Caco-2 (cell line): ENCODE measurements around the gene PRSS1. TPM values are rescaled to one million over a fixed set of nuclear protein-coding genes. Genes with fewer than 3 reads are reported as not detected.
"Not testable (repeated sequence)": the region's sequence is repeated elsewhere in the genome, so short reads cannot be mapped to it uniquely, and the experiment has no call there.

Experiments used
- BruUV-seq: library from RNA; stranded (reverse); fragments of 400-500 nt; replicated peaks from 2 replicates; lab custom pipeline; 2021; lab: Mats Ljungman, UMichigan
- CTCF ChIA-PET: fragments of 300-600 bp; sonication (Branson Sonifier 250); formaldehyde crosslinking; loops from one replicate; lab custom pipeline; 2022; ENCODE audit warnings: antibody characterized with exemption; lab: Charles Lee
- POLR2A ChIA-PET: fragments of 300-600 bp; sonication (Branson Sonifier 250); formaldehyde crosslinking; loops from one replicate; lab custom pipeline; 2022; ENCODE audit warnings: antibody characterized with exemption; lab: Charles Lee
- DNase-seq, 2 experiments: peaks; one replicate each; pipeline versions ENCODE4 v3.0.0 to v3.0.0-alpha.2; 2020 to 2022
- H3K27me3 ChIP-seq: replicated peaks from 2 replicates; pipeline ENCODE4 v1.6.0; 2011; ENCODE audit warnings: low read length; ENCODE audit not compliant: control insufficient read depth, insufficient read depth
- H3K36me3 ChIP-seq: 2 replicates; pipeline ENCODE4 v1.5.1; 2011; ENCODE audit warnings: low read length; ENCODE audit not compliant: control insufficient read depth, insufficient read depth
- H3K4me1 ChIP-seq: fragments of 250-450 bp; sonication (Bioruptor Pico); 2 replicates; pipeline ENCODE4 v1.5.1; 2020; ENCODE audit warnings: mild to moderate bottlenecking
- H3K4me3 ChIP-seq: 2 replicates; pipeline ENCODE4 v1.5.1; 2011; ENCODE audit warnings: low read depth, mild to moderate bottlenecking, control low read depth, low read length
- H3K9me3 ChIP-seq: fragments of 250-450 bp; sonication (Bioruptor Pico); 2 replicates; pipeline ENCODE4 v1.5.1; 2020; ENCODE audit warnings: mild to moderate bottlenecking, moderate library complexity
- H3K27ac Mint-ChIP-seq: one replicate; pipeline ENCODE4 v1.8.0; 2022; ENCODE audit warnings: mixed read lengths; ENCODE audit not compliant: unreplicated experiment
- H3K27me3 Mint-ChIP-seq: one replicate; pipeline ENCODE4 v1.8.0; 2022; ENCODE audit warnings: mixed read lengths; ENCODE audit not compliant: insufficient read depth, unreplicated experiment
- H3K36me3 Mint-ChIP-seq: one replicate; pipeline ENCODE4 v1.8.0; 2022; ENCODE audit warnings: mild to moderate bottlenecking, mixed read lengths; ENCODE audit not compliant: insufficient read depth, unreplicated experiment
- H3K4me1 Mint-ChIP-seq: one replicate; pipeline ENCODE4 v1.8.0; 2022; ENCODE audit warnings: low read depth, mixed read lengths; ENCODE audit not compliant: unreplicated experiment
- H3K4me3 Mint-ChIP-seq: one replicate; pipeline ENCODE4 v1.8.0; 2022; ENCODE audit warnings: mild to moderate bottlenecking, moderate library complexity, mixed read lengths; ENCODE audit not compliant: unreplicated experiment
- H3K9me3 Mint-ChIP-seq: one replicate; pipeline ENCODE4 v1.8.0; 2022; ENCODE audit warnings: mixed read lengths; ENCODE audit not compliant: unreplicated experiment
- intact Hi-C: fragments of 100-400 bp; cut with micrococcal nuclease; formaldehyde crosslinking; loops from one replicate; pipeline ENCODE4 v1.10.0; 2022; ENCODE audit not compliant: unreplicated experiment
- total RNA-seq: library from RNA; stranded (reverse); gene quantifications from 2 replicates; pipeline ENCODE4 v1.2.3, GENCODE V29; 2022
- TF ChIP-seq, protein P1 (sequence below), 2 experiments: fragments of 200-600 bp in 1 of 2; IDR thresholded peaks; 1 replicate in 1 of 2; 2 replicates in 1 of 2; pipeline versions ENCODE4 v1.5.1 to v1.8.0; 2011 to 2022; ENCODE audit warnings: antibody characterized with exemption in 1 of 2, control low read depth in 1 of 2, inconsistent platforms in 1 of 2, low read depth in 1 of 2, low read length in 1 of 2, mild to moderate bottlenecking in 1 of 2, moderate library complexity in 1 of 2; ENCODE audit not compliant: insufficient read depth in 1 of 2, severe bottlenecking in 1 of 2, unreplicated experiment in 1 of 2

PRSS1 gene
- total RNA-seq, 1 experiment from 2014 or later: 18.1 TPM

GRCh38 chr7:142774826-142775225 lies 25.6 kb downstream of the PRSS1 start:
- no peaks in the 10 kb centered on the region for H3K27me3 ChIP-seq
- H3K36me3 ChIP-seq: no peaks in the 10 kb centered on the region
- TF ChIP-seq, protein P1, sequence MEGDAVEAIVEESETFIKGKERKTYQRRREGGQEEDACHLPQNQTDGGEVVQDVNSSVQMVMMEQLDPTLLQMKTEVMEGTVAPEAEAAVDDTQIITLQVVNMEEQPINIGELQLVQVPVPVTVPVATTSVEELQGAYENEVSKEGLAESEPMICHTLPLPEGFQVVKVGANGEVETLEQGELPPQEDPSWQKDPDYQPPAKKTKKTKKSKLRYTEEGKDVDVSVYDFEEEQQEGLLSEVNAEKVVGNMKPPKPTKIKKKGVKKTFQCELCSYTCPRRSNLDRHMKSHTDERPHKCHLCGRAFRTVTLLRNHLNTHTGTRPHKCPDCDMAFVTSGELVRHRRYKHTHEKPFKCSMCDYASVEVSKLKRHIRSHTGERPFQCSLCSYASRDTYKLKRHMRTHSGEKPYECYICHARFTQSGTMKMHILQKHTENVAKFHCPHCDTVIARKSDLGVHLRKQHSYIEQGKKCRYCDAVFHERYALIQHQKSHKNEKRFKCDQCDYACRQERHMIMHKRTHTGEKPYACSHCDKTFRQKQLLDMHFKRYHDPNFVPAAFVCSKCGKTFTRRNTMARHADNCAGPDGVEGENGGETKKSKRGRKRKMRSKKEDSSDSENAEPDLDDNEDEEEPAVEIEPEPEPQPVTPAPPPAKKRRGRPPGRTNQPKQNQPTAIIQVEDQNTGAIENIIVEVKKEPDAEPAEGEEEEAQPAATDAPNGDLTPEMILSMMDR (IDR thresholded peaks at IDR 0.05; ENCODE audit: insufficient read depth in 1 of 2, low read depth in 1 of 2, low read length in 1 of 2, severe bottlenecking in 1 of 2, unreplicated experiment in 1 of 2): no peak
- no peak for DNase-seq
- H3K9me3 Mint-ChIP-seq: peaks cover 10% of the 10 kb centered on the region
- H3K9me3 ChIP-seq: no peaks in the 10 kb centered on the region
- no peaks in the 10 kb centered on the region for H3K27me3 Mint-ChIP-seq
- BruUV-seq: no TSS peak
- H3K36me3 Mint-ChIP-seq: no peaks in the 10 kb centered on the region
- intact Hi-C loops: no loop called here
- no peak overlapping the region for H3K27ac Mint-ChIP-seq
- H3K4me1 Mint-ChIP-seq: peaks cover 11% of the 10 kb centered on the region
- H3K4me3 ChIP-seq: no peak overlapping the region
- CTCF ChIA-PET: no interaction called here
- no peaks in the 10 kb centered on the region for H3K4me1 ChIP-seq
- POLR2A ChIA-PET: no interaction called here
- no peak overlapping the region for H3K4me3 Mint-ChIP-seq

- H3K27ac Mint-ChIP-seq, H3K36me3 Mint-ChIP-seq, H3K9me3 Mint-ChIP-seq, POLR2A ChIA-PET, DNase-seq, H3K4me3 ChIP-seq, BruUV-seq, H3K9me3 ChIP-seq, intact Hi-C loops, H3K4me1 ChIP-seq, H3K27me3 Mint-ChIP-seq, H3K27me3 ChIP-seq, H3K4me3 Mint-ChIP-seq, H3K36me3 ChIP-seq: not testable (repeated sequence)
- CTCF ChIA-PET: interaction anchor here (0.6 kb wide), 1 partner anchor 92 kb away, joined by 4 read pairs; no protein-coding TSS in a partner anchor
- H3K4me1 Mint-ChIP-seq: peaks cover 14% of the 10 kb centered on the region
Observed at GRCh38 chr7:142775351-142776115, 26.3 kb downstream of the PRSS1 start.

DNA sequence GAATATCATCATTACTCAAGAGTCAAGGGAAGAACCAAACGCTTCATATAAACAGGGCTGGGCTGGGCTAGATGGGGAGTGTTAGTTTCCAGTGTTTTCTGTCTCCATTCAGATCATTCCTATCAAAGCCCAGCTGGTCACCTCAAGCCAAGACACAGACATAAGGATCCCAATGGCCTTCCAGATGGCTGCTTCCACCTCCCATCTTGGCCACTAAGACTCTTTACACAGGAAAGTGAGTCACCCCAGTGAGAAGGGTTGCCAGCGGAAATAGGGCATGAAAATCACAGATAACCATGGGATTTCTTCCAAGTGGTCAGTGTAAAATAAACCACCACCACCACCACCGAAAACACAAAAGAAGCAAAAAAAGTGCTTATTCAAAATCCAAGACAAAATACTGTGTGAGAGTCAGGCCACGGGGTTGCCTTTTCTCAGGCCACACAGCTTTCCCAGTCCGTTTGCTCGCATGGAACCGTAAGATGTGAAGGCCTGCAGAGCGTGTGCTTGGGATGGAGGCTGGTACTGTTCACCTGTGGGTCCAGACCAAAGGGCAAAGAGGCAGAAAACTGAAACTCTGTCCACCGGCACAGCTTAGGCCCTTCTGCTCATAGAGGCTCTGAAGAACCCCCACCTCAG lies 27.1 kb downstream of the PRSS1 start:
- Mint-ChIP-seq H3K27ac (no peak overlapping the region), H3K4me1 (peaks cover 10% of the 10 kb centered on the region), H3K9me3 (peaks cover 10% of the 10 kb centered on the region), H3K36me3 (no peaks in the 10 kb centered on the region), H3K27me3 (peaks cover 8% of the 10 kb centered on the region), H3K4me3 (no peak overlapping the region)
- TF ChIP-seq, protein P1 (IDR thresholded peaks at IDR 0.05; ENCODE audit: insufficient read depth in 1 of 2, low read depth in 1 of 2, low read length in 1 of 2, severe bottlenecking in 1 of 2, unreplicated experiment in 1 of 2): no peak
- ChIA-PET POLR2A (no interaction called here), CTCF (no interaction called here)
- Histone ChIP-seq H3K9me3 (no peaks in the 10 kb centered on the region), H3K36me3 (no peaks in the 10 kb centered on the region), H3K4me3 (no peak overlapping the region), H3K27me3 (no peaks in the 10 kb centered on the region), H3K4me1 (no peaks in the 10 kb centered on the region)
- intact Hi-C loops: no loop called here
- no TSS peak for BruUV-seq
- DNase-seq: no peak

DNA sequence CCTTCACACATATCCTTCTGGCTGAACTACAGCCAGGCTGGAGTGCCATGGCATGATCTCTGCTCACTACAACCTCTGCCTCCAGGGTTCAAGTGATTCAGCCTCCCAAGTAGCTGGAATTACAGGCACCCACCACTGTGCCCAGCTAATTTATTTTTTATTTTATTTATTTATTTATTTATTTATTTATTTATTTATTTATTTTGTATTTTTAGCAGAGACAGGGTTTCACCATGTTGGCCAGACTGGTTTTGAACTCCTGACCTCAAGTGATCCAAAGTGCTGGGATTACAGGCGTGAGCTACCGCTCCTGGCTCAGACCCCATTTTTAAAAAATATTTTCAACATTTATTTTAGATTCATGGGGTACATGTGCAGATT lies 27.6 kb downstream of the PRSS1 start:
- POLR2A ChIA-PET, DNase-seq, BruUV-seq, H3K9me3 ChIP-seq, H3K27ac Mint-ChIP-seq, H3K36me3 Mint-ChIP-seq, H3K4me3 Mint-ChIP-seq, H3K36me3 ChIP-seq, intact Hi-C loops, H3K27me3 Mint-ChIP-seq, H3K9me3 Mint-ChIP-seq, H3K27me3 ChIP-seq, H3K4me1 Mint-ChIP-seq, H3K4me3 ChIP-seq, CTCF ChIA-PET, H3K4me1 ChIP-seq: not testable (repeated sequence)
